Activated naive CD4-positive, alpha-beta T cell treated with anti-CD3 and anti-CD28 coated beads, Interleukin-2, amount 50 U/mL, for 16 hours (primary cell): ENCODE results near the gene DNMT1.
"Not testable (repeated sequence)": the region's sequence is repeated elsewhere in the genome, so short reads cannot be mapped to it uniquely, and the experiment has no call there.

Experiments used
- DNase-seq: peaks from one replicate; pipeline ENCODE4 v3.0.0-alpha.2; 2020

The DNMT1 gene

DNA sequence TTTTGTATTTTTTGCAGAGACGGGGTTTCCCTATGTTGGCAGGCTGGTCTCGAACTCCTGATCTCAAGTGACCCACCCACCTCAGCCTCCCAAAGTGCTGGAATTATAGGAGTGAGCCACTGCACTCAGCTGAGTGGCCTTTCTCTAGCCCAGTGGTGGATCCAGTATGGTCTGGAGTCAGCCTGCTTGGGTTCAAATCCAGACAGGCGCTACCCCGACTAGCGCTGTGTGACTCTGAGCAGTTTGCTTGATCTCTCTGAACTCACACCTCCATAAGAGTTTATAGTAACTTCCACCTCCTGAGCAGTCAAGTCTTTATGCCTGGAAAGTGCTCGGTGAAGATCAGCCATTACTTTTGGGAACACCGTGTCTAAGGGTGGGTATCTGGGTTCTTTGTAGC, 25.9 kb upstream of the DNMT1 start:
- DNase-seq = no peak

DNA sequence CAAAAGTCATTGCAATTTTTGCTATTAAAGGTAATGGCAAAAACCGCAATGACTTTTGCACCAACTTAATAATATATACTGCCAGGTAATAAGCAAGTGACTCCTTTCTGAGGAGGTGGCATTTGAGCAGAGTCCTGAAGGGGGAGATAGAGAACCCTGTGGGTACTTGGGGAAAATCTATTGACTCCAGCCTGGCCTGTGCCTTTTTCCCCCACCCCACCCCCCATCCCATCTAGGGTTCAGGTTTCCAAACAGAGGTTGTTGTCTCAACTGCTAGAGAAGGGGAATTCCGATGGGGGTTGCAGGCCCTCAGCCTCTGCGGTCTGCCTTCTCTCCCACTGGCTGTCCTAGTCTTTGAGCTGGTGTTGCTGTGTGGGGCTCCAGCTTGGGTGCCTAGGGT, 24.9 kb upstream of the DNMT1 start:
- no peak for DNase-seq

DNA sequence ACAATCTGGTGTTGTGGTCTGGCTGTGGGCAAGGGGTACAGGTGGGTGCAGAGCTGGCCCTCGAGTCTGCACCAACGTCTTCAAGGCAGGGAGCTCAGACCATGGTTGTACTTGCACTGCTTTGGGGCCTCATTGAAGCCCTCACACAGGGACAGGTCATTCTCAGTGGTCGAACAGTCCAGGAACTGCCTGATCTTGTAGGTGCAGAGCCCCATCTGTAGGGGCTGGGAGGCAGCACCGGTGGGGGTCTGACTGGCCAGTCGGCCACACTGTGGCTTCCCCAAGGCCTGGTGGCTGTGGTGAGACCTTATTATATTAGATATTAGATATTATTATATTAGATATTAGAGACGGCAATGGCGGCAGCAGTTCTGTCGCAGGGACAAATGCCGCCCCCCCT, 22.3 kb upstream of the DNMT1 start:
- no peak for DNase-seq

DNA sequence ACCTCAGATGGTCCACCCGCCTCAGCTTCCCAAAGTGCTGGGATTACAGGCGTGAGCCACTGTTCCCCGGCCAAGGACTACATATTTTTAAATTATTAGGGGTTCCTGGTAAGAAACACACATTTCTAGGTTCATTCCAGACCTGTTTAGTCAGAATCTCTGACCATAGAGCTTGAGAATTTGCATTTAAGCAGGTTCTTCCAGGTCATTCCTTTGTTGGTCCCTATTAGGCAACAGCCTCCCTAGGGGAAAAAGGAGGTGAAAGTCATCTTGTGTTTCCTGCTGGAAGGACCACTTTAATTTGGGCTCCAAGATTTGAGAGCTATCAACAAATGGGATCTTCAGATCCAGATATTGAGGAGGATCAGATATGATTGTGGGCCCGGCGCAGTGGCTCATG, 20.0 kb upstream of the DNMT1 start:
- DNase-seq = no peak

DNA sequence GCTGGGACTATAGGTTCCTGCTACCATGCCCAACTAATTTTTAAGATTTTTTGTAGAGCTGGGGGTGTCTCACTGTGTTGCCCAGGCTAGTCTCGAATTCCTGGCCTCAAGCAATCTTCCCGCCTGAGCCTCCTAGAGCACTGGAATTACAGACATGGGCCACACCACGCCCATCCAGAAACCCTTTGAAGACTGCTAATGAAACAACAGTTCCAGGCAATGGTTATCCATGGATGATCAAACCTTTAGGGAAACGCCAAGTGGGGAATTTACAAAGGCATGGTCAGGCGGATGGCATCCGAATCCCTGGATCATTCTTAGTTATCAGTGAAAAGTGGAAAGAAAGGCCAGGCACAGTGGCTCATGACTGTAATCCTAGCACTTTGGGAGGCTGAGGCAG, 16.9 kb upstream of the DNMT1 start:
- no peak for DNase-seq

DNA sequence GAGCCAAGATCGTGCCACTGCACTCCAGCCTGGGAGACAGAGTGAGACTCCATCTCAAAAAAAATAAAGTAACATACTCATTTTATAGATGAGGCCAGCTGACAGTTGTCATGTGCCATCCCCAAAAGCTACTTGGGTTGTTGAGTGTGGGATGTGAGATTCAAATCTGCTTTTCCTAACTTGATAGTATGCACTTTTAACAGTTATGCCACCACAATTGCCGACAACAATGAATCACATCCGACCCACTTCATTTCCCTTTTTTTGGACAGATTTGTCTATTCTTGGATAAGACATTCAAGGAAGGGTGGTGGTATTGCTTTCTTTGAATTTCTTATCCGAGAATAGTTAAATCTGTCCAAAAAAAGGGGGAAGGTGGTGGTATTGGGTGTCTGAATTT, 16.3 kb upstream of the DNMT1 start:
- DNase-seq = no peak

DNA sequence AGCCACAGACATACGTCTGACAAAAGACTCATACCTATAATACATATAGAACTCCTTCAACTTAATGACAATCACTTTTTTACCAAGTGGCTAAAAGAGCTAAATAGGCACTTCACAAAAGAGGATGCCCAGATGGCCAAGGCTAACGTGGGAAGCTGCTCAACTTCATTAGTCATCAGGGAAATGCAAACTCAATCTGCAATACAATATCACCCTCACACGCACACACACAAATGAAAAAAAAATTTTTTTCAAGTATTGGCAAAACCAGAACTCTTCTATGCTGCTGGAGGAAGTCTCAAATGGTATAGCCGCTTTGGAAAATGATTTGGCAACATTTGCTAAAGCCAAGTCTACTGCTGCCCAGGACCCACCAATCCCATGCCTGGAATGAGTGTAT, 14.6 kb upstream of the DNMT1 start:
- DNase-seq = no peak

DNA sequence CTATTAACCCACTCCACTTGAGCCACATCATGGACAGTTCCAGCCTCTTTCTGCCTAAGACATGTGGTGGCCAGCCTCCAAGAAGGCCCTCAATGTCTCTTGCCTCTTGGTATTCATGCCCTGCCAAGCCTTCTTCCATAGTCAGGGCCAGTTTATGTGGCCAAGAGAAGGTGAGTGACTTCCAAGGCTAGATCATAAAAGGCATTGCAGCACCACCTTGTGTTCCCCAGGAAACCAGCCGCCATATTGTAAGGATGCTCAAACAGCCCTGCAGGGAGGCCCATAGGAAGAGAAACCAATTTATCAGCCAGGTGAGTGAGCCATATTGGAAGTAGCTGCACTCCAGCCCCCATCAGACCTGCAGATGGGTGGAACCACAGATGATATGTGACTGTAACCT, 12.3 kb upstream of the DNMT1 start:
- DNase-seq = no peak

DNA sequence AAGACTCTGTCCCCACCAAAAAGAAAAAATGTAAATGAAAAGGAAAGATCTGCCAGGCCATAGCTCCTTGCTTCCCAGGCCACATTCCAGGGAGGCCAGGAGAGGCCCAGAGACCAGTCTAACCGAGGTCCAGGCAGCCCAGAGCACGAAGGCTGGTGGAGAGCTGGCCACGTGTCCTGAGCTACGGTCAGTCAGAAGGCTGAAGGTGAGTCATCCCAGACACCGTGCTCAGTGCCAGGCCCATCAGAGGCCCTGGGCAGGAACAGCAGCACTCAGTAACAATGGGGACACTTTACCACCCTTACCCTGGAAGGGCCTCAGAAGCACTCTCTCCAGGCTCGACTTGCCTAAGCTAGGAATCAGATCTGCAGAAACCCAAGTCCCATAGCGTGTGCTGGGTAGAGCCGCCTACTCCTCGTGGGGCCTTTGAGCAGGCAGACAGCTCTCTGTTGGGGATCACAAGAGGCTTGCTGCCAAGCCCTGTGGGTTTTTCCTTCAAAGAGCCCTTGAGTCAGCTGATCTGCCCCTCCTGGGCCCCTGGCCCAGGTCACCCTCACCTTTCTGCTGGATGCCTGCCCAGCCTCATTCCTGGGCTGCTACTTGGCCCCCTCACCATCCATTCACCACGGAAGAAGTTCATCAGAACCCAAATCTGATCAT, 11.6 kb upstream of the DNMT1 start:
- DNase-seq = no peak

DNA sequence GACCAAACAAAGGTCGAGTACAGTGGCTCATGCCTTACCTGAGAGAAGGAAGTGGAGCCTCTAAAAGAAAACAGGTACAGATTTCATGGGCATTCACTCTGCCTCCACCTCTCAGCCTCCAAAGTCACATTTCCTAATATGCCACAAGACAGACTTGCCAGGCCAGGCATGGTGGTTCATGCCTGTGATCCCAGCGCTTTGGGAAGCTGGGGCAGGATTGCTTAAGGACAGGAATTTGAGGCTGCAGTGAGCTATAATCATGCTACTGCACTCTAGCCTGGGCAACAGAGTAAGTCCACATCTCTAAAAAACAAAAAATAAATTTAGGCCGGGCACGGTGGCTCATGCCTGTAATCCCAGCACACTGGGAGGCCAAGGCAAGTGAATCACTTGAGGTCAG, 10.9 kb upstream of the DNMT1 start:
- DNase-seq = no peak

DNA sequence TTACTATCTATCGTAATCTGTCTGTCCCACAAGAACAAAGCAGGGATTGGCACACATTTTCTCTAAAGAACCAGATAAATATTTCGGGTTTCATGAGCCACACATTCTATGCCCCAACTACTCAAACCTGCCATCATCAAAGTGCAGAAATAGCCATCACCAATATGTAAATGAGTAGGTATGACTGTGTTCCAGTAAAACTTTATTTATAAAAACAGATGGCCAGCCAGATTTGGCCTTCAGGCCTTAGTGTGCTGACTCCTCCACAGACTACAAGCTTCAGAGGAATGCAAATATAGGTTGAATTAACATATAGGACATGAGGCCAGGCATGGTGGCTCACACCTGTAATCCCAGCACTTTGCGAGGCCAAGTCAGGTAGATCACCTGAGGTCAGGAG, 8.9 kb upstream of the DNMT1 start:
- DNase-seq = no peak

DNA sequence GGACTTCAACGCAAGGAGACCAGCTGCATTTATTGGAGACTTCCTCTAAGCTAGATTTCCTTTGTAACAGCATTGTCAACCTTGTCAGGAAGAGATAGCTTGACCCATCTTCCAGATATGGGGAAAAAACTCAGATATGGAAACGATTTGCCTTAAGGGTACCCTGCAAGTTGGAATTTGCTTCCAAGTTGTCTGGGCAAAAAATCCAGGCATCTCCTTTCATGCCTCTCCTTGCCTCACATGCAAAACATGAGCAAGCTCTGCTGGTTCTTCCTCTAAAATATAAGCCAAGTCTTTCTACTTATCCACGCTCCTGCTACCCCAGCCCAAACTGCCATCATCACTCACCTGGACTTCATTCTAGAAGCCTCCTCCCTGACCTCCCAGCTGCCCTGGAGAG, 6.4 kb upstream of the DNMT1 start:
- DNase-seq = no peak

DNA sequence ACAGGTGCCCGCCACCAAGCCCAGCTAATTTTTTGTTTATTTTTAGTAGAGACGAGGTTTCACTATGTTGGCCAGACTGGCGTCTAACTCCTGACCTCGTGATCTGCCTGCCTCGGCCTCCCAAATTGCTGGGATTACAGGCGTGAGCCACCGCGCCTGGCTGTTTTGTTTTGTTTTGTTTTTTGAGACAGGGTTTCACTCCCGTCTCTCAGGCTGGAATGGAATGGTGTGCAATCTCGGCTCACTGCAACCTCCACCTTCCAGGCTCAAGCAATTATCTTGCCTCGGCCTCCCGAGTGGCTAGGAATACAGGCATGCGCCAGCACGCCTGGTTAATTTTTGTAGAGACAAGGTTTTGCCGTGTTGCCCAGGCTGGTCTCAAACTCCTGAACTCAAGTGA, 5.3 kb upstream of the DNMT1 start:
- not testable (repeated sequence) for DNase-seq

DNA sequence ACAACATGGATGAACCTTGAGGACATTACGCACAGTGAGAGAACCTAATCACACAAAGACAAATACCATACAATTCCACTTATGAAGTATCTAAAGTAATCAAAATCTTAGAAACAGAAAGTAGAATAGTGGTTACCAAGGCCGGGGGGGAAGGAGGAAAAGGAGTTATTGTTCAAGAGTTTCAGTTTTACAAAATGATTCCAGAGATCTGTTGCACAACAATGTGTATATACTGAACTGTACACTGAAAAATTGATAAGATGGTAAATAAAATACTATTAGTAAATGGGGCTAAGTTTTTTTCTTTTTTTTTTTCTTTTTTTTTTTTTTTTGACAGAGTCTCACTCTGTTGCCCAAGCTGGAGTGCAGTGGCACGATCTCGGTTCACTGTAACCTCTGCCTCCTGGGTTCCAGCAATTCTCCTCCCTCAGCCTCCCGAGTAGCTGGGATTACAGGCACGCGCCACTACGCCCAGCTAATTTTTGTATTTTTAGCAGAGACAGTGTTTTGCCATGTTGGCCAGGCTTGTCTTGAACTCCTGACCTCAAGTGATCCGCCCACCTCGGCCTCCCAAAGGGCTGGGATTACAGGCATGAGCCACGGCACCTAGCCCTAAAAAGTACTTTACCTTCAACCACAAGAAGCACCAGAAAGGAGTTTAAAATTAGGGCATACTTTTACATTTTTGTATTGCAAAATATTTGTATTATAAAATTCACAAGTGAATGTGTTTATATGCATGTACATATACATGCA, 4.3 kb upstream of the DNMT1 start:
- DNase-seq = peak; percentile 19

DNA sequence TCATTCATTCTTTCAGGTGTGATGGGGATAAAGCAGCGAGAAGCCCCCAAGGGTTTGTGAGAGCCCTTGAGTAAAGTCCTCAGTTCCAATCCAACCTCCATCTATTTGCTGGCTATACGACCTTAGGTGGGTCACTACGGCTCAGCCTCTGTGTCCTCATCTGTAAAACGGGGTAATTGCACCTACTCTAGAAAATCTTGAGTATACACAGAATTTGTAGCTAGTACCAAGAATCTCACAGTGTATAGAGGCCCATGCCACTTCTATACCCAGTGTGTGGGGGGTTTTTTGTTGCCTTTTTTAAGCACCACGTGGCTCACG, 406 bp upstream of the DNMT1 start:
- DNase-seq = no peak

DNA sequence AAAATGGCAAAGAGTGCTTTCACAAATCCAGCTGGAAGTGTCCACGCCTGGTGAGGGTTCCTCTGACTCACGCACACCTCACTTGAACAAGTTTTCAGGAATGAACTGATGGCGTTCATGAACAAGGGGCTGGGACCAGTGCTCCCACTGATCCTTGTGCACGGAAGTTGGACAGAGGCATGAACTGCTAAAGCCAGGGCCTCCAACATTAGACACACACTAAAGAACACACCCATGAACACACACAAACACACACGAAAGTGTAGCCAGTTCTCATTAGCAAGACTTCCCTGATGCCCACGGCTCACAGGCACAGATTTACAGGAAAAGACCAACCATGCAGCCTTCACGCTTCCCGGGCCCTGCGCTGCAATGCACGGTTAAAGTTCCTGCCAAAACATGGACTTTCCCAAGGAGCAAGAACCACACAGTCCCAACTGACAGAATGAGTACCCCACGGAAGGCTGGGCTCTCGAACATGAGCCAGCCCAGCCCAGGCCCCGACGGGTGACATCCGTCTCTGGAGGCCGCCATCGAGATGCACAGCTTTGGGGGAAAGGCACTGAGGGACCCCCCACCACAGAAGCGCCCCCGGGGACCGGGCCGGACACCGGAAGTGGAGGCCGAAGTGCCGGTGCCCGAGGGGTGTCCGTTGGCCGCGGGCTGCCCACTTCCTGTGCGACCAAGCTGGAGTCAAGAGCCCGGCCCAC, 808 bp downstream of the DNMT1 start:
- peak; percentile 41 for DNase-seq

DNA sequence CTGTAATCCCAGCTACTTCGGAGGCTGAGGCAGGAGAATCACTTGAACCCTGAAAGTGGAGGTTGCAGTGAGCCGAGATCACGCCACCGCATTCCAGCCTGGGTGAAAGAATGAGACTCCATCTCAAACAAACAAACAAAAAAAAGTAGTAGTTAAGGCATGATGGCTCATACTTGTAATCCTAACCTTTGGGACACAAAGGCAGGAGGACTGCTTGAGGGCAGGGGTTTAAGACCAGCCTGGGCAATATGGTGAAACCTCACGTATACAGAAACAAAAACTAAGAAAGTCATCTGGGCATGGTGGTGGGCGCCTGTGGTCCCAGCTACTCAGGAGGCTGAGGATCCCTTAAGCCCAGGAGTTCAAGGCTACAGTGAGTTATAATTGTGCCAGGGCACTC, 1.8 kb downstream of the DNMT1 start:
- DNase-seq = no peak

DNA sequence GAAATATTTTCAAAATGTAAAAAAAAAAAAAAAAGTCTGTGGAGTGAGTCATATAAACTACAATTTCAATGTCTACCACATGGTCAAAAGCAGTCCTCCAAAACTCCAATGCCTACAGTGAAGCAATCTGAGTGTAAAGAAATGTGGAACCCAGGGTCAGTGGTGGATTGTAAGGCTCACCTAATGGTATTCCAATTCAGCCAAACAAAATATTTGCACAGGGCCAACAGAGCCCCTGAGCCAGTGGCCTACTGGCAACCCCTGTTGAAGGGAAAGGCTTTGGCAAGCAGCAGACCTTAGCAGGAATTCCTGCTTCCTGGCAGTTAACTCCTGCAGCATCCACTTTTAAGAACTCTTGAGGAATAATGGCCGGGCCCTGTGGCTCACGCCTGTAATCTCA, 3.4 kb downstream of the DNMT1 start:
- DNase-seq = no peak

DNA sequence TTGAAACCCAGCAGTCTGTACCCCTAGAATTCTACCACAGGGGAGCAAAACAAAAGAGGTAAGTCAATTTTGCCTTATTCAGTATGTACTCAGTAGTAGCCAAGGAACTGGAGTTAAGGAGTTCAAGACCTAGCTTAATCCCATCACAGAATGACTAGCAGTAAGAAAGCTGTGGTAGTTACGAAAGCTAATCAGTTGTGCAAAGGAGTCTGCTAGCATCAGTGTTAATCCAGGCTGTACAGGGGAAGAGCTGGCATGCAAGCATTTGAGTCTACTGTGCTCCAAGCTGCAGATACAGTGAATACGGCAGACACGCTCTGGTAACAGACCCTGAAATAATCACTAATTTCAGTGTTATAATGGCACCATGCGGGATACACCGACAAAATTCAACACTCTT, 4.7 kb downstream of the DNMT1 start:
- DNase-seq = no peak

DNA sequence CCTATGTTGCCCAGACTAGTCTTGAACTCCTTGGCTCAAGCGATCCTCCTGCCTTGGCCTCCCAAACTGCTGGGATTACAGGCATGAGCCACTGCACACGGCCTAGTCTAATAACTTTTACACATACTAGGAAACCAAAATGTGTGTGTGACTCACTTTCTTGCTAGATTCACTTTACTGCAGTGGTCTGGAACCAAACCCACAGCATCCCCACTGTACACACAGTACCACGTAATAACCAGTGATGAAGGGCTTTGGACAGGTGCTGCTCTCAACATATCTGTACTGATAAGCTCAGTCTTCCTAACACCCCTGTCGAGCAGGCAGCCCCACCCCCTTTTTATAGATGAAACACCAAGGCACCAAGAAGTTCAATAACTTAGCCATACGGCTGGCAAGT, 5.1 kb downstream of the DNMT1 start:
- DNase-seq = no peak

DNA sequence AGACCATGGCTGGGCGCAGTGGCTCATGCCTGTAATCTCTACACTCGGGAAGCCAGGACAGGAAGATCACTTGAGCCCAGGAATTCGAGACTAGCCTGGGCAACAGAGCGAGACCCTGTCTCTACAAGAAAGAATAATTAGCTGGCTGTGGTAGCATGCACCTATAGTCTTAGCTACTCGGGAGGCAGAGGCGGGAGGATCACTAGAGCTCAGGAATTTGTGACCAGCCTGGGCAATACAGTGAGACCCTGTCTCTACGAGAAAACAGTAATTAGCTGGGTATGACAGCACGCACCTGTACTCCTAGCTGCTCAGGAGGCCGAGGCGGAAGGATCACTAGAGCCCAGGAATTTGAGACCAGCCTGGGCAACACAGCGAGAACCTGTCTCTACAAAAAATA, 7.4 kb downstream of the DNMT1 start:
- DNase-seq = no peak

DNA sequence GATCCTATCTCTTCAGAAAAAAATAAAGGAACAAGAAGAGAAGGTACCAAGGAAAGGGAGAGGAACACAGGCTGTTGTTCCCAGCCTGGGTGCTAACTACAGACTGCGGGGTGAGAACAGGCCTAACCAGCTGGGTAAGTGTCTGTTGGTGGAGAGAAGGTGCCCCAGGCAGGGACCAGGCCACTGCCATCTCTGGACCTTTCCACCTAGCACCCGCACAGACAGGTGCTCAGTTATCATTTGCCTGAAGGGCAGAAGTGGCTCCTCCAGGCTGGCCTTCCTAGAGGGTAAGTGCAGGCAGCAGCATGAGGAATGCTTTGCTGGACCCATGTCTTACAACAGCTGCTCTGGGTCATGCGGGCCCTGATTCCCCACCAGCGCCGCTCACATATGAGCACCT, 10.1 kb downstream of the DNMT1 start:
- no peak for DNase-seq

DNA sequence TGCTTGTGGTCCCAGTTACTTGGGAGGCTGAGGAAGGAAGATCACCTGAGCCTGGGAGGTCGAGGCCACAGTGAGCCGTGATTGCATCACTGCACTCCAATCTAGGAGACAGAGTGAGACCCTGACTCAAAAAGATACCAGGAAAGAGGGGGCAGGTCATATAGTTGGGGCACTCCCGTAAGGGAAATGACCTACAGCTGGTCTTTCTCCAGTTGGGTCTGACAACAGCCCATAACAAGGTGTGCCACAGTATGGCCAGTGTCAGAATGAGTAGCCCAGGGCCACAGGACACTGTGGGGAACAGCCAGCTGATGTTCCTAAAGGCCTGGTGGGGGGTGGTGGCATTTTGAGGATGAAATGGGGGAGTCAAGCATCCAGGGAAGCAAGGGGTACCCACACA, 10.8 kb downstream of the DNMT1 start:
- no peak for DNase-seq

DNA sequence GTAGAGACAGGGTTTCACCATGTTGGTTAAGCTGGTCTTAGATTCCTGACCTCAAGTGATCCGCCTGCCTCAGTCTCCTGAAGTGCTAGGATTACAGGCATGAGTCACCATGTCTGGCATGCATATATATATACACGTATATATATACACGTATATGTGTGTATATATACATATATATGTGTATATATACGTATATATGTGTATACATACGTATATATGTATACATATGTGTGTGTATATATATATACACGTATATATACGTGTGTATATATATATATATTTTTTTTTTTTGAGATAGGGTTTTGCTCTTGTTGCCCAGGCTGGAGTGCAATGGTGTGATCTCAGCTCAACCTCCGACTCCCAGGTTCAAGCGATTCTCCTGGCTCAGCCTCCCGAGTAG, 11.9 kb downstream of the DNMT1 start:
- no peak for DNase-seq

DNA sequence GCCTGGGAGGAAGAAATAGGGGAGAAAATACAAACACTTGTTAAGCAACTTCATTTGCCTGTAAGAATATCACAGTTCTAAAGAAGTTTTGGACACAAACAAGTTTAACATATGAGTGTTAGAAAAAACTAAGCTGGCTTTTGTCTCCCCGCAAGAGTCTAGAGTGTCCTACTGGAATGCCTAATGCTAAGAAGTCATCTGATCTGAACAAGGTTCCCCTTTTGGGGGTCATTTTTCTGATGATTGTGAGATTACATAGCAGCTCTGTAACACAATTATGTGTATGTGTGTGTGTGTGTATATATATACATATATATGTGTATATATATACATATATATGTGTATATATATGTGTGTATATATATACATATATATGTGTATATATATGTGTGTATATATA, 12.7 kb downstream of the DNMT1 start:
- DNase-seq = no peak
